ENCODE measurements around the gene CTTN. TPM values are rescaled to one million over a fixed set of nuclear protein-coding genes. Genes with fewer than 3 reads are reported as not detected.
"Not testable (repeated sequence)": the region's sequence is repeated elsewhere in the genome, so short reads cannot be mapped to it uniquely, and the experiment has no call there.

CTTN gene
- total and polyA plus RNA-seq, 3 experiments from 2014 or later, result 17.0 to 19.3 TPM; not detected in 1

DNA sequence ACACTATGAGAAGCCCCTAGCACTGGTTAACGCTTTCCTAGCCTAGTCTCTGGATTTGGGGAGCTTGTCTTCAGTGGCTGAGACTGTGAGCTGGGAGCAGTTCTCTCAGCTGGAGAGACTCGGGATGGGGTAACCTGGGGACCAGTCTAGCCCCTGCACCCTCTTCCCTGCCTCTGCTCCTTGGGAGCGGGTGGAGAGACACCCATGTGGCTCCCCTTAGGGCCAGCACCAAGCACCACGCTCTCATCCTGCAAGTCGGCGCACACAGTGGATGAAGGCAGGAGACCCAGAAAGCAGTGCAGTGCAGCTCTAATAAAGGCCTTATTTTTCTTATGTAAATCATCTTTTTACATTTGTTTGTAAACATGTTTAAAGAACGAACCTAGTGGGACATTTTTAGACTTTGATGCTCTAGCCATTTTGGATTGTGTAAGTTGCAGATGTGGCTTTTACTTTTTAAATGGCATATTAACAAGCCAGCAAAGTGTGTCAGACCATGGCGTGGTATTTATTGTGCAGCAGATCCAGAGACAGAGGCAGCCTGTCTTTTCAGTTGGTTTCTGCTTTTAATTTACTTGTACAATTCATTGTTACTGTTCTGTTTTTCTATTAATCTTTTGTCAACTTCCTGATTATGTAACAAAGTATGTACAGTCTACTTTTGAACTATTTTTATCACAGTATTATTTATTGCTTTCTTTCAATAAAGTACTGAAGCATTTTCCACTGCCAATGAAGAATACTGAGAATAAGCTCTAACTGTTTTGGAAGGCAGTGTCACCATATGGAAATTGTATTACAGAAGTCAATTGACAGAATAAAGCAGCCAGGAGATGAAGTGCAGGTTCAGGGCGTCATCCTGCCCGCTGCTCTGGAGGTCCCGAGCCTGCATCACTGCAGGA, 14.4 kb upstream of the CTTN start:
- no peak for DNase-seq
- Mint-ChIP-seq H3K9me3 (no peaks in the 10 kb centered on the region), H3K4me3 (no peak overlapping the region), H3K27me3 (no peaks in the 10 kb centered on the region), H3K27ac (no peak overlapping the region), H3K36me3 (peaks cover 7 to 53% (median 17%) of the 10 kb centered on the region in 3 donors), H3K4me1 (no peaks in the 10 kb centered on the region)
- ChIA-PET POLR2A (no interaction called here), CTCF (no interaction called here)
- Histone ChIP-seq H3K27me3 (ENCODE audit: insufficient read depth, low read length, poor library complexity, severe bottlenecking) (no peaks in the 10 kb centered on the region), H3K4me3 (ENCODE audit: low read length) (no peak overlapping the region), H3K27ac (ENCODE audit: low read depth, low read length) (no peak overlapping the region), H3K4me1 (ENCODE audit: insufficient read depth, low read length) (no peaks in the 10 kb centered on the region), H3K9me3 (ENCODE audit: low read length) (no peaks in the 10 kb centered on the region), H3K36me3 (ENCODE audit: insufficient read depth, low read length) (peaks cover 7% of the 10 kb centered on the region)

DNA sequence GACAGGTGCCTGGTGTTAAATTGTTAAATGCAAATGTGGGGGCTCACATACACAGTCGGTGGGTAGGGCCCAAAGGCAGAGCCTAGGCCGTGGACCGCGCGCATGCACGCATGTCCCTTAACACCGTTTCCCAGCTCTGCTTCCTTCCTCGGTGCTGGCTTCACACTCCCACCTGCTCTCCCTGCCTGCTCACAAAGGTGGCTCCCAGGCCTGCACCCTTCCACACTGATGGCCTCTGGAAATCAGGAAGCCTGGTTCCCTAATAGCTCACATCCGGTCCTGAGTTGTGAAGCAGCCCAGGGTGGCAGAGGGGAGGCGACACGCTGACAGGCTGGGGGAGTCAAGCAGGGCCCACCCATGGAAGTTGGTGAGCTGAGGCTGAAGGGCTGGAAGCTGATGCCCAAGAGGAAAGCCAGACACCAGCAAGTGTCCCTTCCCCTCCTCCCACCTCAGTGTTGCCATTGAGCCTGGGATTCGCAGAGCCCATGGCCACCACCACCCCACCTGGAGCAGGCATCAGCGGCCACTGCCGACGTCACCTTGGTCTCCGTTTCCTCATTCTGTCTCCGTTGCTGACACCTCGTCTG, 13.7 kb upstream of the CTTN start:
- Mint-ChIP-seq H3K9me3 (no peaks in the 10 kb centered on the region), H3K36me3 (peaks cover 7 to 48% (median 17%) of the 10 kb centered on the region in 3 donors), H3K27ac (no peak overlapping the region), H3K4me3 (no peak overlapping the region), H3K27me3 (peaks cover 0 to 5% of the 10 kb centered on the region in 2 donors), H3K4me1 (no peaks in the 10 kb centered on the region)
- H3K9me3 ChIP-seq (ENCODE audit: low read length), result no peaks in the 10 kb centered on the region
- POLR2A ChIA-PET, result no interaction called here
- CTCF ChIA-PET, result no interaction called here
- DNase-seq, result no peak
- H3K27ac ChIP-seq (ENCODE audit: low read depth, low read length), result no peak overlapping the region
- H3K4me3 ChIP-seq (ENCODE audit: low read length), result no peak overlapping the region
- H3K27me3 ChIP-seq (ENCODE audit: insufficient read depth, low read length, poor library complexity, severe bottlenecking), result no peaks in the 10 kb centered on the region
- no peaks in the 10 kb centered on the region for H3K4me1 ChIP-seq (ENCODE audit: insufficient read depth, low read length)
- H3K36me3 ChIP-seq (ENCODE audit: insufficient read depth, low read length), result peaks cover 5% of the 10 kb centered on the region

DNA sequence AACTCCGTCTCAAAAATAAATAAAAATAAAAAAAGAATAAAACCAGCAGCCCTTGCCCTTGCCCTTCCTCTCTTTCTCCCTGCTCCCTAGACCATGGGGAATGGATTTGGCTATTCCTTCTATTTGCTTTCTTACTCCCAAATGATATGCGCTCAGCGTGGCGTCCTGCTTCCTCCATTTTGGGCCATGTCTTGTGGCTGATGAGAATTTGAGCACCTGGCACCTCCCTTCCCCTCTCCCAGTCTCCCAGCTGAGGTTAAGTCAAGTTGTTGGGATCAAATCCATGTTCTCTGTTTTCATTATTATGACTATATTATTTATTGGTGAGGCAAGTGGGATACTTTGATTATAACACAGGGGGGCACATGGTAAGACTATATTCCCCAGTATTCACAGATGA, 10.8 kb upstream of the CTTN start:
- ChIA-PET CTCF (no interaction called here), POLR2A (no interaction called here)

DNA sequence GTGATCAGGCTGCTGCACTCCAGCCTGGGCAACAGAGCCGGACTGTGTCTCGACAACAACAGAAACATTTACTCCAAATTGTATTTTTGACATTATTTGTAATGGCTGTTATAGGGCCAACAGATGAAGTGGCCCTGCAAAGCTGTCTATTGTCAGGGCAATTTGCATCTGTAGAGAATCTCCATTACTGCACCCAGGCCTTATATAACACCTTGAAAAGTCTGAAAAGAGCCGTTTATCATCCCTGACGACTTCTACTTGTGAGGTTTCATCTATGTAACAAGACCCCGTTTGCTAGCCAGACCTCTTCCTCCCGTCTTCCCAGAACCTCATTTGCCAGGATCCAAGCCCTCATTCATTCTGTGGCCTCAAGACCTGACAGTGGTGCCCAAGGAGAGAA, 9.1 kb upstream of the CTTN start:
- POLR2A ChIA-PET, result no interaction called here
- peaks cover 16 to 24% of the 10 kb centered on the region in 2 donors for H3K27me3 Mint-ChIP-seq
- peak overlapping the region in 1 of 8 donors; percentile 38 for H3K27ac Mint-ChIP-seq
- no peak overlapping the region for H3K4me3 Mint-ChIP-seq
- CTCF ChIA-PET, result no interaction called here
- no peaks in the 10 kb centered on the region for H3K9me3 Mint-ChIP-seq
- Histone ChIP-seq H3K4me3 (ENCODE audit: low read length) (no peak overlapping the region), H3K9me3 (ENCODE audit: low read length) (no peaks in the 10 kb centered on the region), H3K27ac (ENCODE audit: low read depth, low read length) (no peak overlapping the region), H3K27me3 (ENCODE audit: insufficient read depth, low read length, poor library complexity, severe bottlenecking) (no peaks in the 10 kb centered on the region), H3K4me1 (ENCODE audit: insufficient read depth, low read length) (no peaks in the 10 kb centered on the region), H3K36me3 (ENCODE audit: insufficient read depth, low read length) (no peaks in the 10 kb centered on the region)
- peaks cover 7 to 14% (median 8%) of the 10 kb centered on the region in 3 donors for H3K36me3 Mint-ChIP-seq
- no peak for DNase-seq
- no peaks in the 10 kb centered on the region for H3K4me1 Mint-ChIP-seq

More for the DNA sequence above, 10.8 kb upstream of the CTTN start:
- no peaks in the 10 kb centered on the region for H3K36me3 ChIP-seq (ENCODE audit: insufficient read depth, low read length)
- Mint-ChIP-seq H3K4me1 (no peaks in the 10 kb centered on the region), H3K9me3 (no peaks in the 10 kb centered on the region), H3K4me3 (no peak overlapping the region), H3K36me3 (peaks cover 7 to 27% (median 14%) of the 10 kb centered on the region in 3 donors), H3K27me3 (peaks cover 5 to 12% of the 10 kb centered on the region in 2 donors), H3K27ac (no peak overlapping the region)
- no peaks in the 10 kb centered on the region for H3K9me3 ChIP-seq (ENCODE audit: low read length)
- H3K27ac ChIP-seq (ENCODE audit: low read depth, low read length), result no peak overlapping the region
- H3K27me3 ChIP-seq (ENCODE audit: insufficient read depth, low read length, poor library complexity, severe bottlenecking), result no peaks in the 10 kb centered on the region
- H3K4me1 ChIP-seq (ENCODE audit: insufficient read depth, low read length), result no peaks in the 10 kb centered on the region
- H3K4me3 ChIP-seq (ENCODE audit: low read length), result no peak overlapping the region
- no peak for DNase-seq

DNA sequence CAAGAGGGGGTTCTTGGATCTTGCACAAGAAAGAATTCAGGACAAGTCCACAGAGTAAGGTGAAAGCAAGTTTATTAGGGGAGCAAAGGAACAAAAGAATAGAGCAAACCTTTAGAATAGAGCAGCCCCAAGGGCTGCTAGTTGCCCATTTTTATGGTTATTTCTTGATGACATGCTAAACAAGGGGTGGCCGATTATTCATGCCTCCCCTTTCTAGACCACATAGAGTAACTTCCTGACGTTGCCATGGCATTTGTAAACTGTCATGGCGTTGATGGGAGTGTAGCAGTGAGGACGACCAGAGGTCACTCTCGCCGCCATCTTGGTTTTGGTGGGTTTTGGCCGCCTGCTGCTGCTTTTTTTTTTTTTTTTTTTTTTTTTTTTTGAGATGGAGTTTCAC, 7.4 kb upstream of the CTTN start:
- H3K27me3 ChIP-seq (ENCODE audit: insufficient read depth, low read length, poor library complexity, severe bottlenecking); H3K4me1 Mint-ChIP-seq; H3K4me3 ChIP-seq (ENCODE audit: low read length); POLR2A ChIA-PET; DNase-seq; H3K4me1 ChIP-seq (ENCODE audit: insufficient read depth, low read length); H3K27ac Mint-ChIP-seq; H3K27ac ChIP-seq (ENCODE audit: low read depth, low read length); H3K9me3 Mint-ChIP-seq; H3K36me3 ChIP-seq (ENCODE audit: insufficient read depth, low read length); H3K36me3 Mint-ChIP-seq; H3K4me3 Mint-ChIP-seq; H3K9me3 ChIP-seq (ENCODE audit: low read length): not testable (repeated sequence)
- peaks cover 22 to 35% of the 10 kb centered on the region in 2 donors for H3K27me3 Mint-ChIP-seq
- CTCF ChIA-PET, result interaction anchor here (0.7 kb wide), 1 partner anchor 129 kb away, joined by 3 read pairs; no protein-coding TSS in a partner anchor

DNA sequence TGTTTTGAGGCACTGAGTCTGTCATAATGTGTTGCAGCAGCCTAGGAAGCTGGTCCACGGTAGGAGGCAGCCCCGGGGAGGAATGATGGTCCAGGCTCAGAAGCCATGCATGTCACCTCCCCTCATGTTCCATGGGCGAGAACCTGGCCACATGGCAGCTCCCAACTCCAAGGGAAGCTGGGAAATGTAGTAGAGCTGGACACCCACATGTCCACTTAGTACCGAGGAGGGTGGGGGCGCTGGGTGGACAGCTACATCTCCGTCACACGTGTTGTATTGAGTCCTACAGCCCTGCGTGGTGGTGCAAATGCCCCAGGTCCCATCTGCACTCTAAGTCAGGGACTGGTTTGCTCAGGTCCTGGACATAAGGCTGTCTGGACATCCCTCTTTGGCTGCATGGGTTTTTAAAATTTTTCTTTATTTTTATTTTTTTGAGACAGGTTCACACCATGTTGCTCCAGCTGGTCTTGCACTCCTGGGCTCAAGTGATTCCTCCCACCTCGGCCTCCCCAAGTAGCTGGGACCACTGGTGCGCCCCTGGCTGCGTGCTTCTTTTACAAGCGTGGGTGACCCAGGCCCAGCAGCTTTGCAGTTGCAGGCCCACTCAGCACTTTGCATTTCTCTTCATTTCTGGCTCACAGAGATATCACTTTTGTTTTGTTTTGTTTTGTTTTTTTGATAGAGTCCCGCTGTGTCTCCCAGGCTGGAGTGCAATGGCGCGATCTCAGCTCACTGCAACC, 3.9 kb upstream of the CTTN start:
- no peaks in the 10 kb centered on the region for H3K9me3 ChIP-seq (ENCODE audit: low read length)
- ChIA-PET CTCF (no interaction called here), POLR2A (no interaction called here)
- no peak overlapping the region for H3K27ac ChIP-seq (ENCODE audit: low read depth, low read length)
- H3K36me3 Mint-ChIP-seq, result no peaks in the 10 kb centered on the region
- H3K27ac Mint-ChIP-seq, result no peak overlapping the region
- peaks cover 0 to 2% (median 0%) of the 10 kb centered on the region in 5 donors for H3K9me3 Mint-ChIP-seq
- H3K4me3 Mint-ChIP-seq, result no peak overlapping the region
- H3K4me3 ChIP-seq (ENCODE audit: low read length), result no peak overlapping the region
- H3K4me1 Mint-ChIP-seq, result peaks cover 10 to 16% (median 12%) of the 10 kb centered on the region in 3 donors
- DNase-seq, result peak in 1 of 5 donors; percentile 35
- peaks cover 17% of the 10 kb centered on the region for H3K27me3 ChIP-seq (ENCODE audit: insufficient read depth, low read length, poor library complexity, severe bottlenecking)
- H3K36me3 ChIP-seq (ENCODE audit: insufficient read depth, low read length), result no peaks in the 10 kb centered on the region
- H3K4me1 ChIP-seq (ENCODE audit: insufficient read depth, low read length), result peaks cover 13% of the 10 kb centered on the region
- peaks cover 34 to 46% of the 10 kb centered on the region in 2 donors for H3K27me3 Mint-ChIP-seq

DNA sequence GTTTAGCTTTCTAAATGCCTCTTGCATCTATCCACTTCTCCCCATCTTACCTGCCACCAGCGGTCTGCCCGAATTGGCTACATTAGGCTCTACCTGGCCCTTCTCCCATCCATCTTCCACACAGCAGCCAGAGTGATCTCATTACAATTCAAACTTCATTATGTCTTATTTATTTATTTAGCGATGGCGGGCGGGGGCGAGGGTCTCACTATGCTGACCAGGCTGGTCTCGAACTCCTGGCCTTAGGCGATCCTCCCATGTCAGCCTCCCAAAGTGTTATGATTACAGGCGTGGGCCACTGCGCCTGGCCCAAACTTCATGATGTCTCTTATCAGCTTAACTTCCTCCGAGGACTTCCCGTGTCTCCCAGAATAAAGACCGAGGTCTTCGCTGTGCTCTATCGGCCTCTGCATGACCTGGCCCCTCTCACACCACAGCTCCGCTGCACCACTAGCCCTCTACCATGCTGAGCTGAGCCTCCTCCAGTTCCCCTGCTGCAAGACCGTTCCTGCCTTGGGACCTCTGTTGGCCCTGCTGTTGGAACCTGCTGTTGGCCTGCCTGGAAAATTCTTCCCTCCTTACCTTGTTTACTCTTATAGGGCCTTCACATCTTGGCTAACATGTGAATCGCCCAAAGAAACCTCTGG, 870 bp upstream of the CTTN start:
- peaks cover 0 to 2% (median 0%) of the 10 kb centered on the region in 5 donors for H3K9me3 Mint-ChIP-seq
- peak overlapping the region; percentile 29 to 88 (median 84) for H3K4me3 Mint-ChIP-seq
- H3K27me3 Mint-ChIP-seq, result peaks cover 30 to 37% of the 10 kb centered on the region in 2 donors
- peak in 2 of 5 donors; percentile 3 to 47 for DNase-seq
- ChIA-PET POLR2A (no interaction called here), CTCF (no interaction called here)
- Histone ChIP-seq H3K27me3 (ENCODE audit: insufficient read depth, low read length, poor library complexity, severe bottlenecking) (peaks cover 17% of the 10 kb centered on the region), H3K4me3 (ENCODE audit: low read length) (peak overlapping the region; percentile 71), H3K36me3 (ENCODE audit: insufficient read depth, low read length) (no peaks in the 10 kb centered on the region), H3K27ac (ENCODE audit: low read depth, low read length) (peak overlapping the region; percentile 54), H3K9me3 (ENCODE audit: low read length) (no peaks in the 10 kb centered on the region), H3K4me1 (ENCODE audit: insufficient read depth, low read length) (peaks cover 13% of the 10 kb centered on the region)
- H3K36me3 Mint-ChIP-seq, result no peaks in the 10 kb centered on the region
- peaks cover 12 to 16% (median 13%) of the 10 kb centered on the region in 3 donors for H3K4me1 Mint-ChIP-seq
- H3K27ac Mint-ChIP-seq, result peak overlapping the region in 2 of 8 donors; percentile 8 to 12
